Retinal pigment epithelial cell (primary cell): ENCODE data around the gene MTHFR.
A peak's percentile ranks its signal among the peaks of the same experiment; 100 is the strongest.

Source experiments
- DNase-seq: peaks from one replicate; pipeline ENCODE4 v3.0.0-alpha.2; 2010; ENCODE audit warnings: low read depth
- H3K4me3 ChIP-seq: 2 replicates; pipeline ENCODE4 v1.5.1; 2011; ENCODE audit warnings: mild to moderate bottlenecking, low read length, control low read depth, moderate library complexity
- CTCF ChIP-seq: conservative IDR thresholded peaks from 2 replicates; pipeline ENCODE4 v1.5.1; 2011; ENCODE audit warnings: low read depth, low read length, control low read depth, inconsistent platforms

The MTHFR gene

GRCh38 chr1:11749996-11750395 is 55.8 kb downstream of the MTHFR start:
- TF ChIP-seq CTCF = no peak
- no peak overlapping the region for H3K4me3 ChIP-seq
- no peak for DNase-seq

- peak; percentile 61 for TF ChIP-seq CTCF
- H3K4me3 ChIP-seq = no peak overlapping the region
- no peak for DNase-seq
These were observed 56.5 kb downstream of the MTHFR start for GRCh38 chr1:11749203-11749689.

- TF ChIP-seq CTCF = no peak
- DNase-seq = no peak
- H3K4me3 ChIP-seq = no peak overlapping the region
These were observed 57.2 kb downstream of the MTHFR start for GRCh38 chr1:11748294-11749202.

GRCh38 chr1:11746795-11747487 is 58.8 kb downstream of the MTHFR start:
- no peak for TF ChIP-seq CTCF
- DNase-seq = no peak
- H3K4me3 ChIP-seq = no peak overlapping the region

- no peak for TF ChIP-seq CTCF
- no peak for DNase-seq
These were observed 59.7 kb downstream of the MTHFR start for GRCh38 chr1:11746092-11746491.

GRCh38 chr1:11744287-11744686 is 61.5 kb downstream of the MTHFR start:
- no peak for TF ChIP-seq CTCF
- no peak for DNase-seq
- no peak overlapping the region for H3K4me3 ChIP-seq

More at GRCh38 chr1:11746092-11746491, 59.7 kb downstream of the MTHFR start:
- no peak overlapping the region for H3K4me3 ChIP-seq
